Measurements from ENCODE around the gene PHF3. TPM values are rescaled to one million over a fixed set of nuclear protein-coding genes. Genes with fewer than 3 reads are reported as not detected.

Gene PHF3
- total and polyA plus RNA-seq, 4 donors: 8.3 to 137 (median 25.2) TPM

GRCh38 chr6:63635215-63635587, 401 bp upstream of the PHF3 start:
- no peak for TF ChIP-seq CTCF (IDR thresholded peaks at IDR 0.05; ENCODE audit: control extremely low read depth, extremely low read depth)
- Histone ChIP-seq H3K9ac (ENCODE audit: insufficient read depth in 1 of 2, low read length in 2 of 2) (peak overlapping the region; percentile 81 to 86), H3K36me3 (ENCODE audit: control insufficient read depth in 4 of 4, insufficient read depth in 4 of 4, low read length in 4 of 4) (no peaks in the 10 kb centered on the region), H3K27ac (ENCODE audit: low read depth in 1 of 2, low read length in 1 of 2) (peak overlapping the region; percentile 34 to 97), H3K4me1 (ENCODE audit: control insufficient read depth in 5 of 5, insufficient read depth in 5 of 5, low read length in 5 of 5) (peaks cover 0 to 36% (median 0%) of the 10 kb centered on the region in 5 donors), H3K27me3 (ENCODE audit: control insufficient read depth in 3 of 3, insufficient read depth in 3 of 3, low read length in 2 of 3) (no peaks in the 10 kb centered on the region), H3K9me3 (ENCODE audit: control insufficient read depth in 4 of 4, insufficient read depth in 3 of 4, low read length in 3 of 4) (no peaks in the 10 kb centered on the region), H3K4me3 (peak overlapping the region; percentile 69)
- ATAC-seq (ENCODE audit: insufficient read depth, low FRiP score): no peak
- DNase-seq: peak in 1 of 3 donors; percentile 35
- WGBS, 2 donors: 4 to 5% methylated on average over 5 of the region's 5 CpGs

- peaks cover 0 to 3% (median 0%) of the 10 kb centered on the region in 4 donors for H3K36me3 ChIP-seq (ENCODE audit: control insufficient read depth in 4 of 4, insufficient read depth in 4 of 4, low read length in 4 of 4)
- no peaks in the 10 kb centered on the region for H3K27me3 ChIP-seq (ENCODE audit: control insufficient read depth in 3 of 3, insufficient read depth in 3 of 3, low read length in 2 of 3)
- H3K4me3 ChIP-seq: peak overlapping the region; percentile 69
- 0% methylated on average over 17 to 23 of the region's 23 CpGs for WGBS, 2 donors
- H3K9ac ChIP-seq (ENCODE audit: insufficient read depth in 1 of 2, low read length in 2 of 2): peak overlapping the region; percentile 86 to 90
- no peak for TF ChIP-seq CTCF (IDR thresholded peaks at IDR 0.05; ENCODE audit: control extremely low read depth, extremely low read depth)
- H3K27ac ChIP-seq (ENCODE audit: low read depth in 1 of 2, low read length in 1 of 2): peak overlapping the region; percentile 97 to 98
- ATAC-seq (ENCODE audit: insufficient read depth, low FRiP score): no peak
- peak; percentile 51 to 75 (median 68) for DNase-seq
- H3K9me3 ChIP-seq (ENCODE audit: control insufficient read depth in 4 of 4, insufficient read depth in 3 of 4, low read length in 3 of 4): no peaks in the 10 kb centered on the region
- peaks cover 0 to 37% (median 0%) of the 10 kb centered on the region in 5 donors for H3K4me1 ChIP-seq (ENCODE audit: control insufficient read depth in 5 of 5, insufficient read depth in 5 of 5, low read length in 5 of 5)
Observed at GRCh38 chr6:63636518-63637021, 968 bp downstream of the PHF3 start.

- H3K4me1 ChIP-seq (ENCODE audit: control insufficient read depth in 5 of 5, insufficient read depth in 5 of 5, low read length in 5 of 5): peaks cover 0 to 32% (median 0%) of the 10 kb centered on the region in 5 donors
- H3K4me3 ChIP-seq: no peak overlapping the region
- DNase-seq (peak in 1 of 3 donors; percentile 12), ATAC-seq (ENCODE audit: insufficient read depth, low FRiP score) (no peak)
- TF ChIP-seq CTCF (IDR thresholded peaks at IDR 0.05; ENCODE audit: control extremely low read depth, extremely low read depth): no peak
- no peak overlapping the region for H3K27ac ChIP-seq (ENCODE audit: low read depth in 1 of 2, low read length in 1 of 2)
- 38 to 45% methylated on average over 2 of the region's 2 CpGs for WGBS, 2 donors
- H3K36me3 ChIP-seq (ENCODE audit: control insufficient read depth in 4 of 4, insufficient read depth in 4 of 4, low read length in 4 of 4): peaks cover 0 to 5% (median 0%) of the 10 kb centered on the region in 4 donors
- no peaks in the 10 kb centered on the region for H3K9me3 ChIP-seq (ENCODE audit: control insufficient read depth in 4 of 4, insufficient read depth in 3 of 4, low read length in 3 of 4)
- peak overlapping the region in 1 of 2 donors; percentile 90 for H3K9ac ChIP-seq (ENCODE audit: insufficient read depth in 1 of 2, low read length in 2 of 2)
- no peaks in the 10 kb centered on the region for H3K27me3 ChIP-seq (ENCODE audit: control insufficient read depth in 3 of 3, insufficient read depth in 3 of 3, low read length in 2 of 3)
Observed at GRCh38 chr6:63637865-63638445, 2.4 kb downstream of the PHF3 start.

Data from lung (tissue), 12 donors.